ENCODE data around the gene NAT9.

DNA sequence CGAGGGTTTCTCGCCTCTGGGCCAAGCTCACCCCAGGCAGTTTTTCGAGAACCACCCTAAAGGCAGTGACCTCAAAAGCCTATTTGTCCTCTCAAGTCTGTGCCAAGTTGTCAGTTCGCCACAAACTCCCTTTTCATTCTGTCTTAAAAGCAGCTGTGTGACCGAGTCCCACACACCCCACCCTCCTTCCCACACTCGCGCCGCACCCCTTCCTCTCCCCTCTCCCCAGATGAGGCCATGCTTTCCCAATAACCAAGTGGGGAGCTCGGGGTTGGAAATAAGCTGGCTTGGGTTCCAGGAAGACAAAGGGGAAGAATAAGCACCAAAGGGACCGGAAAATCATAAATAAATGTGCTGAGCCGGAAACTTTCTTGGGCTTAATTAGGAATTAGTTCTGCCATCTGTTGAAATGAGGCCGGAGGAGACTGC is 46.8 kb upstream of the NAT9 start:
- TF ChIP-seq, protein P1, sequence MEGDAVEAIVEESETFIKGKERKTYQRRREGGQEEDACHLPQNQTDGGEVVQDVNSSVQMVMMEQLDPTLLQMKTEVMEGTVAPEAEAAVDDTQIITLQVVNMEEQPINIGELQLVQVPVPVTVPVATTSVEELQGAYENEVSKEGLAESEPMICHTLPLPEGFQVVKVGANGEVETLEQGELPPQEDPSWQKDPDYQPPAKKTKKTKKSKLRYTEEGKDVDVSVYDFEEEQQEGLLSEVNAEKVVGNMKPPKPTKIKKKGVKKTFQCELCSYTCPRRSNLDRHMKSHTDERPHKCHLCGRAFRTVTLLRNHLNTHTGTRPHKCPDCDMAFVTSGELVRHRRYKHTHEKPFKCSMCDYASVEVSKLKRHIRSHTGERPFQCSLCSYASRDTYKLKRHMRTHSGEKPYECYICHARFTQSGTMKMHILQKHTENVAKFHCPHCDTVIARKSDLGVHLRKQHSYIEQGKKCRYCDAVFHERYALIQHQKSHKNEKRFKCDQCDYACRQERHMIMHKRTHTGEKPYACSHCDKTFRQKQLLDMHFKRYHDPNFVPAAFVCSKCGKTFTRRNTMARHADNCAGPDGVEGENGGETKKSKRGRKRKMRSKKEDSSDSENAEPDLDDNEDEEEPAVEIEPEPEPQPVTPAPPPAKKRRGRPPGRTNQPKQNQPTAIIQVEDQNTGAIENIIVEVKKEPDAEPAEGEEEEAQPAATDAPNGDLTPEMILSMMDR (conservative IDR thresholded peaks at IDR 0.05; ENCODE audit: low read depth in 2 of 2): no peak
- no peak for TF ChIP-seq EZH2phosphoT487 (IDR thresholded peaks at IDR 0.05; ENCODE audit: unreplicated experiment)
- TF ChIP-seq ZNF114 (CRISPR knock-in tag; IDR thresholded peaks at IDR 0.05): no peak
- TF ChIP-seq EZH2 (IDR thresholded peaks at IDR 0.05; ENCODE audit: low read depth, unreplicated experiment): no peak
- no peak for TF ChIP-seq POLR2AphosphoS5 (IDR thresholded peaks at IDR 0.05; ENCODE audit: low read depth)
- TF ChIP-seq, protein P2, sequence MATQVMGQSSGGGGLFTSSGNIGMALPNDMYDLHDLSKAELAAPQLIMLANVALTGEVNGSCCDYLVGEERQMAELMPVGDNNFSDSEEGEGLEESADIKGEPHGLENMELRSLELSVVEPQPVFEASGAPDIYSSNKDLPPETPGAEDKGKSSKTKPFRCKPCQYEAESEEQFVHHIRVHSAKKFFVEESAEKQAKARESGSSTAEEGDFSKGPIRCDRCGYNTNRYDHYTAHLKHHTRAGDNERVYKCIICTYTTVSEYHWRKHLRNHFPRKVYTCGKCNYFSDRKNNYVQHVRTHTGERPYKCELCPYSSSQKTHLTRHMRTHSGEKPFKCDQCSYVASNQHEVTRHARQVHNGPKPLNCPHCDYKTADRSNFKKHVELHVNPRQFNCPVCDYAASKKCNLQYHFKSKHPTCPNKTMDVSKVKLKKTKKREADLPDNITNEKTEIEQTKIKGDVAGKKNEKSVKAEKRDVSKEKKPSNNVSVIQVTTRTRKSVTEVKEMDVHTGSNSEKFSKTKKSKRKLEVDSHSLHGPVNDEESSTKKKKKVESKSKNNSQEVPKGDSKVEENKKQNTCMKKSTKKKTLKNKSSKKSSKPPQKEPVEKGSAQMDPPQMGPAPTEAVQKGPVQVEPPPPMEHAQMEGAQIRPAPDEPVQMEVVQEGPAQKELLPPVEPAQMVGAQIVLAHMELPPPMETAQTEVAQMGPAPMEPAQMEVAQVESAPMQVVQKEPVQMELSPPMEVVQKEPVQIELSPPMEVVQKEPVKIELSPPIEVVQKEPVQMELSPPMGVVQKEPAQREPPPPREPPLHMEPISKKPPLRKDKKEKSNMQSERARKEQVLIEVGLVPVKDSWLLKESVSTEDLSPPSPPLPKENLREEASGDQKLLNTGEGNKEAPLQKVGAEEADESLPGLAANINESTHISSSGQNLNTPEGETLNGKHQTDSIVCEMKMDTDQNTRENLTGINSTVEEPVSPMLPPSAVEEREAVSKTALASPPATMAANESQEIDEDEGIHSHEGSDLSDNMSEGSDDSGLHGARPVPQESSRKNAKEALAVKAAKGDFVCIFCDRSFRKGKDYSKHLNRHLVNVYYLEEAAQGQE (IDR thresholded peaks at IDR 0.05; ENCODE audit: unreplicated experiment): no peak
- TF ChIP-seq JUNB (IDR thresholded peaks at IDR 0.05; ENCODE audit: unreplicated experiment): no peak
- no peak for TF ChIP-seq CREB1 (CRISPR knock-in tag; IDR thresholded peaks at IDR 0.05; ENCODE audit: low read depth)
- TF ChIP-seq, protein P3, sequence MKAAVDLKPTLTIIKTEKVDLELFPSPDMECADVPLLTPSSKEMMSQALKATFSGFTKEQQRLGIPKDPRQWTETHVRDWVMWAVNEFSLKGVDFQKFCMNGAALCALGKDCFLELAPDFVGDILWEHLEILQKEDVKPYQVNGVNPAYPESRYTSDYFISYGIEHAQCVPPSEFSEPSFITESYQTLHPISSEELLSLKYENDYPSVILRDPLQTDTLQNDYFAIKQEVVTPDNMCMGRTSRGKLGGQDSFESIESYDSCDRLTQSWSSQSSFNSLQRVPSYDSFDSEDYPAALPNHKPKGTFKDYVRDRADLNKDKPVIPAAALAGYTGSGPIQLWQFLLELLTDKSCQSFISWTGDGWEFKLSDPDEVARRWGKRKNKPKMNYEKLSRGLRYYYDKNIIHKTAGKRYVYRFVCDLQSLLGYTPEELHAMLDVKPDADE (IDR thresholded peaks at IDR 0.05): no peak
- no peak for TF ChIP-seq STAT1 (IDR thresholded peaks at IDR 0.05; ENCODE audit: unreplicated experiment)
- no peak for TF ChIP-seq NANOG (IDR thresholded peaks at IDR 0.05; ENCODE audit: borderline replicate concordance)
- TF ChIP-seq ZNF331 (CRISPR knock-in tag; IDR thresholded peaks at IDR 0.05; ENCODE audit: low read depth): no peak
